ENCODE data around the gene PDE4C. TPM values are rescaled to one million over a fixed set of nuclear protein-coding genes. Genes with fewer than 3 reads are reported as not detected.
A peak's percentile ranks its signal among the peaks of the same experiment; 100 is the strongest.

Gene PDE4C
- total RNA-seq, 2 donors from 2014 or later = 0.27 to 1.6 TPM

DNA sequence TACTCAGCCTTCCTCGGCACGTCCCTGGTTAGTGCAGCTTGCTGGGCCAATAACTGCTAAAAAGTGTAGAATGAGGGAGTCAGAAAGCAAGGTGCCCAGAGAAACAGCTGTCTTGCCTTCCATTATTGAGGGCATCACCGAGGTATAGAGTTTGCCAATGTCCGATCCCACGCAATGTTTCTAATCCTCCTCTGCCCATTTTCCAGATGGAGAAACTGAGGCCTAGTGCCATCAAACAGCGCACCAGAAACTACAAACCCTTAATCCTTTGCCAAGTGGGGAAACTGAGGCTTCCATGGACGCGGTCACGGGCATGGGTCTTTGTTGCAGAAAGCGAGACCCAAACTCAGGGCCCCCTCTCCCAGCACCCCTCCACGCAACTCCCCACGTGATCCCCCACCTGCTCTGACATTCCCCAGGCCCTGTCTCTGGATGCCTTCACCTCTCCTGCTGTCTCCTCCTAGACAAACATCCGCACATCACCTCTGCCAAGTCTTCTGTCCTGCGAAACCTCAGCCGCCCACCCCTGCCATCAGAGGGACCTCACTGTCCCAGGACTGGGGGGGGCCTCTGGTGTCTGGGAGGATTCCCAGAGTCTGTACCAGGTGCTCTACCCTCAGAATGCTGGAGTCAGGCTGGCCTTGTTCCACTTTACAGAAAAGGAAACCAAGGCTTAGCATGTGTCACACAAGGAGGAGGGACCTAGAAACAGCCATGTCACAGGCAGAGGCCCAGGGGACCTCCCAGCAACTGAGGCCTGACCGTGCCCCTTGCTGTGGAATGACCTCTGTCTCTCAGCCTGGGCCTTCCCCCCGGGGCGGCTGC, 930 bp upstream of the PDE4C start:
- intact Hi-C loops (cut with DNase I) = no loop called here
- peaks cover 20% of the 10 kb centered on the region for H3K27me3 ChIP-seq (replicated peaks; ENCODE audit: insufficient read depth)
- no peak for DNase-seq (ENCODE audit: low spot score)

DNA sequence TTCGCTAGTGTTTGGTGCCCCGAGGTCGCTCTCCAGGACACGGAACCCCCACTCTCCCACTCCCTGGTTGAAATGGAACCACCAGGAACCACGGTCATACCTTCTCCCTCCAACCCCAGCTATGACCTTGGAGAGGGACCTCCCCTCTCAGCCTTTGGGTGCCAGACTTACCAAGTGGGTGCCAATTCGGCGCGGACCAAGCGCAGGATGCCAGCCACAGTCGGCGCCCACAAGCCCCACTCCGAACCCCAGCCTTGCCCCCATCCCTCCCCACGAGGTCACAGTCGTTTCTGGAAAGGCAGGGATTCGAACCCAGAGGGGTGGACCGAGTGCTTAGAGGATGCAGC, 910 bp downstream of the PDE4C start:
- 20% methylated on average over 15 of the region's 16 CpGs for WGBS
- Histone ChIP-seq H3K4me3 (no peak overlapping the region), H3K27me3 (replicated peaks; ENCODE audit: insufficient read depth) (peaks cover 17% of the 10 kb centered on the region)

More for the DNA sequence above, 930 bp upstream of the PDE4C start:
- TF ChIP-seq, protein P1, sequence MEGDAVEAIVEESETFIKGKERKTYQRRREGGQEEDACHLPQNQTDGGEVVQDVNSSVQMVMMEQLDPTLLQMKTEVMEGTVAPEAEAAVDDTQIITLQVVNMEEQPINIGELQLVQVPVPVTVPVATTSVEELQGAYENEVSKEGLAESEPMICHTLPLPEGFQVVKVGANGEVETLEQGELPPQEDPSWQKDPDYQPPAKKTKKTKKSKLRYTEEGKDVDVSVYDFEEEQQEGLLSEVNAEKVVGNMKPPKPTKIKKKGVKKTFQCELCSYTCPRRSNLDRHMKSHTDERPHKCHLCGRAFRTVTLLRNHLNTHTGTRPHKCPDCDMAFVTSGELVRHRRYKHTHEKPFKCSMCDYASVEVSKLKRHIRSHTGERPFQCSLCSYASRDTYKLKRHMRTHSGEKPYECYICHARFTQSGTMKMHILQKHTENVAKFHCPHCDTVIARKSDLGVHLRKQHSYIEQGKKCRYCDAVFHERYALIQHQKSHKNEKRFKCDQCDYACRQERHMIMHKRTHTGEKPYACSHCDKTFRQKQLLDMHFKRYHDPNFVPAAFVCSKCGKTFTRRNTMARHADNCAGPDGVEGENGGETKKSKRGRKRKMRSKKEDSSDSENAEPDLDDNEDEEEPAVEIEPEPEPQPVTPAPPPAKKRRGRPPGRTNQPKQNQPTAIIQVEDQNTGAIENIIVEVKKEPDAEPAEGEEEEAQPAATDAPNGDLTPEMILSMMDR (IDR thresholded peaks at IDR 0.05) = no peak
- TF ChIP-seq POLR2AphosphoS5 (IDR thresholded peaks at IDR 0.05) (no peak), POLR2A (IDR thresholded peaks at IDR 0.05) (no peak)
- Histone ChIP-seq H3K36me3 (no peaks in the 10 kb centered on the region), H3K4me3 (no peak overlapping the region), H3K9me3 (no peaks in the 10 kb centered on the region), H3K27ac (no peak overlapping the region), H3K4me1 (replicated peaks) (peaks cover 6% of the 10 kb centered on the region)
- 80% methylated on average over 18 of the region's 18 CpGs for WGBS

GRCh38 chr19:18224525-18225354, 1.5 kb downstream of the PDE4C start:
- Histone ChIP-seq H3K27ac (peak overlapping the region in 1 of 2 donors; percentile 23), H3K27me3 (replicated peaks; ENCODE audit: insufficient read depth) (peaks cover 17% of the 10 kb centered on the region), H3K4me1 (replicated peaks) (peaks cover 6% of the 10 kb centered on the region), H3K36me3 (no peaks in the 10 kb centered on the region), H3K4me3 (peak overlapping the region; percentile 9 to 22), H3K9me3 (no peaks in the 10 kb centered on the region)
- peak; percentile 94 for TF ChIP-seq POLR2AphosphoS5 (IDR thresholded peaks at IDR 0.05)
- TF ChIP-seq POLR2A (IDR thresholded peaks at IDR 0.05) = no peak
- TF ChIP-seq, protein P1 (IDR thresholded peaks at IDR 0.05) = no peak
- intact Hi-C loops (cut with DNase I) = no loop called here
- DNase-seq (ENCODE audit: low spot score) = peak; percentile 96
- 2% methylated on average over 70 of the region's 81 CpGs for WGBS

More for the DNA sequence above, 910 bp downstream of the PDE4C start:
- TF ChIP-seq, protein P1 (IDR thresholded peaks at IDR 0.05) = no peak
- TF ChIP-seq POLR2A (IDR thresholded peaks at IDR 0.05) = no peak
- TF ChIP-seq POLR2AphosphoS5 (IDR thresholded peaks at IDR 0.05) = no peak
- intact Hi-C loops (cut with DNase I) = no loop called here
- DNase-seq (ENCODE audit: low spot score) = no peak
- Histone ChIP-seq H3K27ac (peak overlapping the region in 1 of 2 donors; percentile 23), H3K9me3 (no peaks in the 10 kb centered on the region), H3K36me3 (no peaks in the 10 kb centered on the region), H3K4me1 (replicated peaks) (peaks cover 6% of the 10 kb centered on the region)

DNA sequence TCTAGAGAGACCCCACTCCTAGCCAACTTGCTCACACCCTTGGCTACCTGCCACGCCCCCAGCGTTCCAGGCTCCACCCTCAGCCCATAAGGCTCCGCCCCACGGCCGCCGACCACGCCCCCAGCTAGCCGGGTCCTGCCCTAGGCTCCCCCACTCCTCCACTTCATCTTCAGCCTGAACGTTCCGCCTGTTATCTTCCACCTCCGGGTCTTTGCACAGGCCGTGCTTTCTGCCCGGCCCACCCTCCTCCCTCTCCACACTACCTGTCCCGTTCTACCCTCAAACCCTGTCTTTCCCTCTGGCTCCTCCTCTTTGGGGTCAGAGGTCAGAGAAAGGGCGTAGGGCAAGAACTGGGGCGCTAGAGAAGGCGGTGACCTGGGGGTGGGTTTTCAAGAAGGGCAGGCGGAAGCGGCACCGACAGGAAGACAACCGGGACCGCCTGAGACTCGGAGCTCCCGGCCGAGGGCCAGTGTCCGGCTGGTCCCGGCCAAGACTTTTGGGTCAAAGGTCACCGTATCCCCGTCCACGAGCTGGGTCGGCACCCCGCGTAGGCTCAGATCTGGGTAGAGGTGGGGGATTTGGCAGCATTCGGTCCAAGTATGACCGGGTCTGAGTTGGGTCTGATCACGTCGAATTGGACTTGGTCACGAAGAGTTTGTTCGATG, 2.2 kb downstream of the PDE4C start:
- Histone ChIP-seq H3K4me1 (replicated peaks) (peaks cover 6% of the 10 kb centered on the region), H3K27ac (no peak overlapping the region), H3K27me3 (replicated peaks; ENCODE audit: insufficient read depth) (peaks cover 17% of the 10 kb centered on the region), H3K4me3 (peak overlapping the region in 1 of 2 donors; percentile 6), H3K9me3 (no peaks in the 10 kb centered on the region), H3K36me3 (no peaks in the 10 kb centered on the region)
- DNase-seq (ENCODE audit: low spot score) = no peak
- intact Hi-C loops (cut with DNase I) = no loop called here
- WGBS = 7% methylated on average over 38 of the region's 39 CpGs
- TF ChIP-seq POLR2AphosphoS5 (IDR thresholded peaks at IDR 0.05) (no peak), POLR2A (IDR thresholded peaks at IDR 0.05) (no peak)
- TF ChIP-seq, protein P1 (IDR thresholded peaks at IDR 0.05) = no peak

All from prostate gland (tissue), 2 donors.